Ovary (tissue), 9 donors: ENCODE measurements around the gene CDH11. TPM values are rescaled to one million over a fixed set of nuclear protein-coding genes. Genes with fewer than 3 reads are reported as not detected.

Source experiments
- DNase-seq, 5 donors: peaks; one replicate each; pipeline ENCODE4 v3.0.0-alpha.2; 2019 to 2020
- H3K27ac ChIP-seq, 2 donors: fragments of 200-600 bp; one replicate each; pipeline versions ENCODE4 v1.5.1 to v1.8.0; 2019 to 2022
- H3K27me3 ChIP-seq: fragments of 200-600 bp; one replicate; pipeline ENCODE4 v1.8.0; 2022
- H3K36me3 ChIP-seq: fragments of 200-600 bp; sonication (generic); one replicate; pipeline ENCODE4 v1.5.1; 2019
- H3K4me1 ChIP-seq: one replicate; pipeline ENCODE4 v1.8.1; 2013; ENCODE audit warnings: mild to moderate bottlenecking, moderate library complexity; ENCODE audit not compliant: insufficient read depth
- H3K4me3 ChIP-seq: fragments of 200-600 bp; sonication (generic); one replicate; pipeline ENCODE4 v1.5.1; 2017
- H3K9me3 ChIP-seq, 2 donors: fragments of 200-600 bp in 1 of 2; sonication (generic) in 1 of 2; one replicate each; pipeline versions ENCODE4 v1.5.1 to v1.8.1; 2013 to 2019; ENCODE audit warnings: mild to moderate bottlenecking in 1 of 2, moderate library complexity in 1 of 2
- EP300 ChIP-seq: sonication (generic); formaldehyde crosslinking; IDR thresholded peaks from one replicate; pipeline ENCODE4 v1.6.1; 2017; ENCODE audit warnings: antibody characterized with exemption
- POLR2A ChIP-seq: fragments of 450-650 bp; IDR thresholded peaks from one replicate; pipeline ENCODE4 v1.6.1; 2017; ENCODE audit warnings: antibody characterized with exemption, mild to moderate bottlenecking, moderate library complexity
- WGBS, 3 donors: extraction: QIAGEN DNeasy Blood & Tissue Kit in 1 of 3; methylation state at CpG; one replicate each; pipeline versions ENCODE4 v1.1.5 to v1.1.7; 2013 to 2017; 5-methylcytosine and 5-hydroxymethylcytosine counted together
- intact Hi-C, 4 donors: fragments of 100-400 bp; cut with DNase I; formaldehyde crosslinking; loops; one replicate each; pipeline versions ENCODE4 v1.11.0 to v1.15.1; 2022 to 2023
- polyA plus RNA-seq, 2 donors: library from polyadenylated mRNA; stranded (reverse); fragments of 200-250 nt in 1 of 2; fragments of 350-450 nt in 1 of 2; fragmentation: Illumina TruSeq in 1 of 2; extraction: RNeasy Lipid Tissue Mini Kit (QIAGEN cat#74804) in 1 of 2; gene quantifications; one replicate each; pipeline ENCODE4 v1.2.3, GENCODE V29; 2013 to 2014
- total RNA-seq, 7 donors: library from RNA; depleted of rRNA in 2 of 7; stranded (reverse); fragments of >200 nt in 2 of 7; fragmentation: NEBNext Ultra II Directional in 3 of 7; extraction: Animal tissue kit (Norgen Biotek cat#: 25700) in 3 of 7; gene quantifications; one replicate each; pipeline versions ENCODE4 v1.1.0 to v1.2.4, GENCODE V29; 2016 to 2023
- TF ChIP-seq, protein P1 (sequence below), 3 donors: fragments of 450-650 bp in 2 of 3; fragments of 200-600 bp in 1 of 3; IDR thresholded peaks; one replicate each; pipeline versions ENCODE4 v1.5.1 to v1.8.0; 2016 to 2022; ENCODE audit warnings: antibody characterized with exemption in 3 of 3, mild to moderate bottlenecking in 1 of 3
- donor health status: DM: no; HTN: no; CAD: no; lungs with moderate emphysema.
- donor health status: DM: no; HTN: no; CAD: no.
- donor health status: Bipolar disorder and iron deficiency.
- donor health status: DM: yes; HTN: yes; CAD: no.
- donor health status: DM: no; HTN: no; CAD: no.
- donor health status: DM: yes; HTN: yes; CAD: no.

The CDH11 gene
- total and polyA plus RNA-seq, 9 donors = 118 to 858 (median 478) TPM

DNA sequence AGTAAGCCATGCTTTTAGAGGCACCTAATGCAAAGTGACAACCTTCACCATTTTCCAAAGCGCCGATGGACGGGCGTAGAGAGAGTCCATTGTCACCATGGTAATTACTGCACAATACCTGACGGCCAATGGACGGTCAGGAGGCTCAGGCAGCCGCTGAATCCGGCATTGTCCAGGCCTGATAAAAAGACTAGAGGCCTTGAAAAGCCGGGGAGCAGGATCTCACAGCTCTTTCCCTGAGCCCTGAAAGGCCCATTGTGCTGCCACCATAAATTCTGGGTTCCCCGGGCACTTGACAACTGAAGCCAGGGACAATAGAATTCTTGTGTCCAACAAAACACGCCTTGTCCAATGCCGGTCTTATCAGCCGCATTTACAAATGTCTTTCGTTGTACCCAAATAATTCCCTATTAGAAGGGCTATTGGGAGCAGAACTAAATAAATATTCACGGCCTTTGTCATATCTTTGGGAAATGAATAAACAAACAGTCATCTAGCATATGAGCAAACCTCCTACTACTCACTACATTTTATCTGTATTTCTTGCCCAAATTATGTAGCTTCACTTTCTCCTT is 62.4 kb downstream of the CDH11 start:
- intact Hi-C loops = no loop called here
- Histone ChIP-seq H3K36me3 (no peaks in the 10 kb centered on the region), H3K27me3 (no peaks in the 10 kb centered on the region), H3K9me3 (no peaks in the 10 kb centered on the region), H3K4me1 (peaks cover 6% of the 10 kb centered on the region), H3K27ac (no peak overlapping the region), H3K4me3 (no peak overlapping the region)
- DNase-seq = no peak
- no peak for TF ChIP-seq EP300
- TF ChIP-seq, protein P1, sequence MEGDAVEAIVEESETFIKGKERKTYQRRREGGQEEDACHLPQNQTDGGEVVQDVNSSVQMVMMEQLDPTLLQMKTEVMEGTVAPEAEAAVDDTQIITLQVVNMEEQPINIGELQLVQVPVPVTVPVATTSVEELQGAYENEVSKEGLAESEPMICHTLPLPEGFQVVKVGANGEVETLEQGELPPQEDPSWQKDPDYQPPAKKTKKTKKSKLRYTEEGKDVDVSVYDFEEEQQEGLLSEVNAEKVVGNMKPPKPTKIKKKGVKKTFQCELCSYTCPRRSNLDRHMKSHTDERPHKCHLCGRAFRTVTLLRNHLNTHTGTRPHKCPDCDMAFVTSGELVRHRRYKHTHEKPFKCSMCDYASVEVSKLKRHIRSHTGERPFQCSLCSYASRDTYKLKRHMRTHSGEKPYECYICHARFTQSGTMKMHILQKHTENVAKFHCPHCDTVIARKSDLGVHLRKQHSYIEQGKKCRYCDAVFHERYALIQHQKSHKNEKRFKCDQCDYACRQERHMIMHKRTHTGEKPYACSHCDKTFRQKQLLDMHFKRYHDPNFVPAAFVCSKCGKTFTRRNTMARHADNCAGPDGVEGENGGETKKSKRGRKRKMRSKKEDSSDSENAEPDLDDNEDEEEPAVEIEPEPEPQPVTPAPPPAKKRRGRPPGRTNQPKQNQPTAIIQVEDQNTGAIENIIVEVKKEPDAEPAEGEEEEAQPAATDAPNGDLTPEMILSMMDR (IDR thresholded peaks at IDR 0.05) = no peak
- TF ChIP-seq POLR2A = no peak
- WGBS, 3 donors = 73 to 82% (median 82%) methylated on average over 15 of the region's 15 CpGs

DNA sequence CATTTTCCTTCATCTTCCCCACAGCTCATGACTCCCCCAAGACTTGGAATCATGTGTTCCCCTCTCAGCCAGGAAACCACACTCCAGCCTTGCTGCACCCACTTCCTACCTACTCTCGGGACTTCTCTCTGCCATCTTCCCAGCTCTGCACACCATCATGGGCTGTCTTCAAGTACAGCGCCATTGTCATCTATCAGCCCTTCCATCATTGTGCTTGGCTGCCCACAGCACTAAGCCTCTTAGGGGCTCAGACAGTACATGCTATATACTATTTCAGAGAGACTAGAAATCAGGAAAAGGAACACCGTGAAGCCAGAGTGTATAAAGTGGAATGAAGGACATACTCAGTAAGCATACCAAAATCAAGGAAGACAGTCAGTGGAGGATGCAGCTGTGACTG is 64.7 kb downstream of the CDH11 start:
- DNase-seq = no peak
- Histone ChIP-seq H3K4me3 (no peak overlapping the region), H3K4me1 (peaks cover 3% of the 10 kb centered on the region), H3K36me3 (no peaks in the 10 kb centered on the region), H3K9me3 (no peaks in the 10 kb centered on the region), H3K27ac (no peak overlapping the region), H3K27me3 (no peaks in the 10 kb centered on the region)
- intact Hi-C loops = no loop called here
- TF ChIP-seq EP300 (no peak), POLR2A (no peak)
- TF ChIP-seq, protein P1 (IDR thresholded peaks at IDR 0.05) = no peak
- 89 to 99% (median 91%) methylated on average over 3 of the region's 3 CpGs for WGBS, 3 donors

DNA sequence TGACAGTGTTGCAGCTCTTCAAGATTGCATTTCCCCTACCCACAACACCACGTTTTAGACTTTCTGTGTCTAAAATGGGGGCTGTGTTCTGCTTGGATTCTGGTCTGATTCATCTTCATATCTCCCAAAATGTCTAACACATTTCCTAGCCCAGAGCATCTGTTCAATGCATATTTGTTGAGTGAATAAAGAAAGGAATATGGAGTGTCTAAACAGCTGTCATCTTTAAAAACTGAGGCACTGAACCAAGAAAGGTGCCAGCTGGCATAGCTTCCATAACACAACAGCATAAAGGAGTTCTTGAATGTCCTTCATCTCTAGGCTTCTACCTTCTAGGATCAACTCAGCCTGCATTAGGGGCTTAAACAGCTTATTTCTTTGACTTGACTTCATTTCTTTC is 67.4 kb downstream of the CDH11 start:
- TF ChIP-seq POLR2A = no peak
- TF ChIP-seq, protein P1 (IDR thresholded peaks at IDR 0.05) = no peak
- TF ChIP-seq EP300 = no peak
- H3K9me3 ChIP-seq = no peaks in the 10 kb centered on the region
- H3K27me3 ChIP-seq = no peaks in the 10 kb centered on the region
- intact Hi-C loops = no loop called here
- no peaks in the 10 kb centered on the region for H3K4me1 ChIP-seq
- DNase-seq = no peak
- WGBS, 3 donors = 31 to 57% (median 47%) methylated on average over 1 of the region's 1 CpG
- no peak overlapping the region for H3K27ac ChIP-seq
- H3K36me3 ChIP-seq = no peaks in the 10 kb centered on the region
- no peak overlapping the region for H3K4me3 ChIP-seq

DNA sequence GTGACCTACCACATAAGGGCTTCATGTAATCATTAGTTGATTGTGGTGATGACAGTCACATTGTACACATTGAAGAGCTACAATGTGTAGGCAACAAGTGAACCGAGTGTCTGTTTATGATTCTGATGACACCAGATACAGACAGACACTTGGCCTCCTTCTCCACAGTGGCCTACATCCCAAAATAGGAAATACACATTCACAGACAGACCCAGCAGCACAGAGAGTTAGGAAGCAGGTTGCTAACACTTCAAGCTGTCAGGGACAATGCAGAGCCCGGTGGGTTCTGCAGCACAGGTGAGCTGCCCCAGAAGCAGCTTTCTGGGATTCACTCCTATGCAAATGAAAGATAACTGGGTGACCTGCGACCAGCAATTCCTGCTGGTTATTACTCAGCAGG is 72.2 kb downstream of the CDH11 start:
- TF ChIP-seq EP300 (no peak), POLR2A (no peak)
- TF ChIP-seq, protein P1 (IDR thresholded peaks at IDR 0.05) = no peak
- no peak for DNase-seq
- Histone ChIP-seq H3K27ac (no peak overlapping the region), H3K36me3 (no peaks in the 10 kb centered on the region), H3K4me3 (no peak overlapping the region), H3K9me3 (no peaks in the 10 kb centered on the region), H3K27me3 (no peaks in the 10 kb centered on the region), H3K4me1 (no peaks in the 10 kb centered on the region)
- intact Hi-C loops = no loop called here
- 63 to 75% (median 70%) methylated on average over 3 of the region's 3 CpGs for WGBS, 3 donors
